Peyer's patch (tissue), 4 donors: ENCODE data around the gene APBA1.

Experiments used
- CTCF ChIP-seq, 6 experiments: fragments of 450-650 bp in 4 of 6; fragments of 200-600 bp in 2 of 6; sonication (generic) in 1 of 6; IDR thresholded peaks; one replicate each; pipeline ENCODE4 v1.5.1; 2017 to 2019; ENCODE audit warnings: antibody characterized with exemption in 6 of 6, mild to moderate bottlenecking in 3 of 6, moderate library complexity in 1 of 6
- POLR2A ChIP-seq, 2 donors: fragments of 450-650 bp; IDR thresholded peaks; one replicate each; pipeline ENCODE4 v1.5.1; 2017; ENCODE audit warnings: antibody characterized with exemption in 2 of 2, mild to moderate bottlenecking in 2 of 2, moderate library complexity in 2 of 2

DNA sequence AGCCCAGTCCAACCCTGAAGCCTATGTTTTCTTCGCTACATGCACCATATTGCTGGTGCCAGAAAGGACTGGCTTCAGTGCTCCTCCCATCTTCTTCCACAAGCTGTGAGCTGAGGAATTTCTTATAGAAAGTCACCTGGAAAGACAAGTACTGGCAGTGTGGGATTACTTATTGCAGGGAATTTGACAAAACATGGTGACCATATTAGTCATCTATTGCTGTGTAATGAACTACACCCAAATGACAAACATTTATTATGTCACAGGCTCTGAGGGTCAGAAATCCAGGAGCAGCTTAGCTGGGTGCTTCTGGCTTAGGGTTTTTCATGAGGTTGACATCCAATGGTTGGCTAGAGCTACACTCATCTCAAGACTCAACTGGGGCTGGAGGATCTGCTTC is 271.7 kb downstream of the APBA1 start:
- TF ChIP-seq CTCF (IDR thresholded peaks at IDR 0.05) (no peak), POLR2A (IDR thresholded peaks at IDR 0.05) (no peak)
